ENCODE results near the gene ALG9. TPM values are rescaled to one million over a fixed set of nuclear protein-coding genes. Genes with fewer than 3 reads are reported as not detected.
"Not testable (repeated sequence)": the region's sequence is repeated elsewhere in the genome, so short reads cannot be mapped to it uniquely, and the experiment has no call there.

Gene ALG9
- total RNA-seq, 4 donors from 2014 or later = 26.7 to 35.1 (median 30.6) TPM

DNA sequence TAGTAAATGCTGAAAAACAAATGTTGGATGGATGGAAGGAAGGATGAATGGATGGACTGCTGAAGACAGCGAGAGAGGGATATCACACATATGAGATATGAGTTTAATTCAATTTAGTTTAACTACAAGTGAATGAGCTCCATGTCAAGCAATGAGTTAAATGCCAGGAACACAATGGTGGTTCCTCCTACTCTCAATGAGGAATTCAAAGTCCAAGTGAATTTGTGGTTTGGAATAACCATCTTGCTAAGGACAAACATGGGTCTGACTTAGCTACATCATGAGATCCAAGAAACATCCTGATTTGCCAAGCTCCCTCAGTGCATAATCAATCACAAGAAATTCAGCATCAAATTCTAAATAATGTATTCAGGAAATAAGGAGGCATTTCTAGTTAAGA is 79.1 kb downstream of the ALG9 start:
- TF ChIP-seq EP300 (IDR thresholded peaks at IDR 0.05) = no peak
- 94 to 98% methylated on average over 1 of the region's 1 CpG for WGBS, 2 donors

DNA sequence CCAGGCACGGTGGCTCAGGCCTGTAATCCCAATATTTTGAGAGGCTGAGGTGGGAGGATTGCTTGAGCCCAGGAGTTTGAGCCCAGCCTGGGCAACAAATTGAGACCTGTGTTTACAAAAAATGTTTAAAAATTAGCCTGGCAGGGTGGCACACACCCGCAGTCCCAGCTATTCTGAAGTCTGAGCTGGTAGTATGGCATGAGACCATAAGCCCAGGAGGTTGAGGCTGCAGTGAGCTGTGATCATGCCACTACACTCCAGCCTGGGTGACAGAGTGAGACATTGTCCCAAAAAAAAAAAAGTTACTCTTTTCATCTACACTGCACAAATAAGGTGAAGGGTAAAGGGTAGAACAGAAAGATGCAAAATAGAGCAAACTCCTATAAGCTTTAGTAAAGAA is 82.9 kb downstream of the ALG9 start:
- Histone ChIP-seq H3K27ac (no peak overlapping the region), H3K4me3 (no peak overlapping the region), H3K9me3 (no peaks in the 10 kb centered on the region), H3K4me1 (no peaks in the 10 kb centered on the region), H3K27me3 (no peaks in the 10 kb centered on the region), H3K36me3 (peaks cover 0 to 41% (median 11%) of the 10 kb centered on the region in 3 donors)
- 81 to 90% methylated on average over 2 of the region's 2 CpGs for WGBS, 2 donors
- no peak for DNase-seq (ENCODE audit: low spot score in 2 of 2)
- no peak for TF ChIP-seq EP300 (IDR thresholded peaks at IDR 0.05)
- no peak for TF ChIP-seq POLR2A (IDR thresholded peaks at IDR 0.05)
- TF ChIP-seq CTCF (IDR thresholded peaks at IDR 0.05) = no peak

More for the DNA sequence above, 79.1 kb downstream of the ALG9 start:
- Histone ChIP-seq H3K27me3 (no peaks in the 10 kb centered on the region), H3K4me1 (peaks cover 0 to 11% (median 0%) of the 10 kb centered on the region in 4 donors), H3K36me3 (peaks cover 0 to 29% (median 0%) of the 10 kb centered on the region in 3 donors), H3K4me3 (no peak overlapping the region), H3K9me3 (peaks cover 0 to 3% (median 0%) of the 10 kb centered on the region in 4 donors), H3K27ac (no peak overlapping the region)
- DNase-seq (ENCODE audit: low spot score in 2 of 2) = no peak

DNA sequence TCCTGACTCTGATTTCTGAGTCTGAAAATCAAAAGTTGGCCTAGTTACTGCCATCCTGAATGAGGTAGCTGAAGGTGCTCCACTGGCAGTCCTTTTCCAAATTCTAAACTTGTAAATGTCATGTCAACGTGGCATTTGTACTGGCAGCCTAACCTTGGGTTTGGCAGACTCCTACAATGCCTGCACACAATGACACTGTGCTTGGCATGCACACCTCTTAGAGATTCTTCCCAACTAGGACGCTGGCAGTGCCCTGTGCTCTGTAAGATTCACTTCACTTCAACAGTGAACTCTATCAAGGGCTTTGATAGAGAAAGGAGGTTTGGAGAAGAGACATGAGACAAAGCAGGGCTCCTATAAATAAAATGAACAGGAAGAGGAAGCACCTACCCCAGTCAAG is 83.3 kb downstream of the ALG9 start:
- DNase-seq (ENCODE audit: low spot score in 2 of 2) = no peak
- H3K27ac ChIP-seq = no peak overlapping the region
- no peaks in the 10 kb centered on the region for H3K9me3 ChIP-seq
- peaks cover 0 to 45% (median 11%) of the 10 kb centered on the region in 3 donors for H3K36me3 ChIP-seq
- H3K4me3 ChIP-seq = no peak overlapping the region
- H3K4me1 ChIP-seq = no peaks in the 10 kb centered on the region
- H3K27me3 ChIP-seq = no peaks in the 10 kb centered on the region
- no peak for TF ChIP-seq CTCF (IDR thresholded peaks at IDR 0.05)
- no peak for TF ChIP-seq EP300 (IDR thresholded peaks at IDR 0.05)
- no peak for TF ChIP-seq POLR2A (IDR thresholded peaks at IDR 0.05)
- WGBS, 2 donors = 79 to 80% methylated on average over 2 of the region's 2 CpGs

- no peaks in the 10 kb centered on the region for H3K9me3 ChIP-seq
- H3K36me3 ChIP-seq = peaks cover 0 to 38% (median 11%) of the 10 kb centered on the region in 3 donors
Observed at GRCh38 chr11:111785886-111786412, 85.4 kb downstream of the ALG9 start.

DNA sequence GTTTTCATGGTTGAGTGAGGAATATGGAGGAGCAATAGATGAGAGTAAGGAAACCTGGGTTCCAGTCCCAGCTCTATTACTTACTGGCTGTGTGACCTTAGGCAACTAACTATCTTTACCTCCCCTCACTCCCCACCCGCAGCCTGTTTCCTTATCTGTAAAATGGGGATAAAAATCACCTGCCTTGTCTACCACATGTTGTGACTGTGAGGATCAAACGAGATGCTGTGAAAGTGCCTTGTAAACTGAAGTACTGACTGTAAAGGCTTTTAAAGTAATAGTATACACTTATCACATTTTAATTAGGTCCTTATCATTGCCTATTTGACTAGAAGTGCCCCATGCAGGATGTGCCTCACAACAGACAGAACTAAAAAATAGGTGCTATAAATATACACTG is 86.3 kb downstream of the ALG9 start:
- H3K36me3 ChIP-seq = peaks cover 0 to 38% (median 11%) of the 10 kb centered on the region in 3 donors
- H3K27ac ChIP-seq = no peak overlapping the region
- no peaks in the 10 kb centered on the region for H3K27me3 ChIP-seq
- DNase-seq (ENCODE audit: low spot score in 2 of 2) = no peak
- no peak overlapping the region for H3K4me3 ChIP-seq
- H3K4me1 ChIP-seq = no peaks in the 10 kb centered on the region
- no peaks in the 10 kb centered on the region for H3K9me3 ChIP-seq
- no peak for TF ChIP-seq CTCF (IDR thresholded peaks at IDR 0.05)
- WGBS, 2 donors = 86 to 94% methylated on average over 2 of the region's 2 CpGs

More at GRCh38 chr11:111785886-111786412, 85.4 kb downstream of the ALG9 start:
- no peak overlapping the region for H3K27ac ChIP-seq
- WGBS, 2 donors = 90 to 92% methylated on average over 2 of the region's 2 CpGs
- DNase-seq (ENCODE audit: low spot score in 2 of 2) = no peak
- no peaks in the 10 kb centered on the region for H3K27me3 ChIP-seq
- no peaks in the 10 kb centered on the region for H3K4me1 ChIP-seq
- TF ChIP-seq EP300 (IDR thresholded peaks at IDR 0.05) = no peak
- TF ChIP-seq CTCF (IDR thresholded peaks at IDR 0.05) = no peak
- no peak for TF ChIP-seq POLR2A (IDR thresholded peaks at IDR 0.05)
- no peak overlapping the region for H3K4me3 ChIP-seq

GRCh38 chr11:111784311-111784710 is 87.1 kb downstream of the ALG9 start:
- H3K27me3 ChIP-seq; H3K4me1 ChIP-seq; H3K27ac ChIP-seq; H3K9me3 ChIP-seq; DNase-seq (ENCODE audit: low spot score in 2 of 2); H3K4me3 ChIP-seq: not testable (repeated sequence)
- 97 to 98% methylated on average over 10 of the region's 10 CpGs for WGBS, 2 donors
- peaks cover 0 to 38% (median 11%) of the 10 kb centered on the region in 3 donors for H3K36me3 ChIP-seq

All from tibial nerve (tissue), 4 donors.